Measurements from ENCODE around the gene ZNF438. TPM values are rescaled to one million over a fixed set of nuclear protein-coding genes. Genes with fewer than 3 reads are reported as not detected.

ZNF438 gene
- total RNA-seq, 2 donors from 2014 or later: 2.6 to 3.0 TPM

DNA sequence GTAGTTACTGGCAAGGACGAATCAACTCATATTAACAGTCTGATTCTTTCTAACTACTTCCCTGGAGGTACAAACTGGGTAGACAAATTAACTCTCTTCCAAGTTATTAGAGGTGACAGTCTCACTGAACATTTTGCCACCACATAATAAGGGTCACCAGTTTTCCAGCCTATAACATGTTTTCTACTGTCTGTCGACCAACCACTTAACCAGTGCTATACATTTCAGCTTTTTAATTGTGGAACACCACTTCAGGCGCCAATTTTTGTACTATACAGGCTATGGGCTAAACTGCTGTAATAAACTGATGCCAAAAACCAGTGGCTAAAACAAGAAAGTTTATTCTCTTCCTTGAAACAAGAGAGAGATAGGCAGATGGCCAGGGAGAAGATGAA lies 13.3 kb downstream of the ZNF438 start:
- H3K4me1 Mint-ChIP-seq: peaks cover 8% of the 10 kb centered on the region
- H3K27ac Mint-ChIP-seq: no peak overlapping the region
- H3K27me3 Mint-ChIP-seq (ENCODE audit: insufficient read depth): no peaks in the 10 kb centered on the region
- no peaks in the 10 kb centered on the region for H3K36me3 Mint-ChIP-seq (ENCODE audit: low read depth)
- peaks cover 6% of the 10 kb centered on the region for H3K4me1 ChIP-seq (ENCODE audit: control insufficient read depth, insufficient read depth, low read length)
- peaks cover under 1% of the 10 kb centered on the region for H3K9me3 Mint-ChIP-seq
- H3K36me3 ChIP-seq (ENCODE audit: control insufficient read depth, insufficient read depth, low read length): no peaks in the 10 kb centered on the region
- TF ChIP-seq, protein P1, sequence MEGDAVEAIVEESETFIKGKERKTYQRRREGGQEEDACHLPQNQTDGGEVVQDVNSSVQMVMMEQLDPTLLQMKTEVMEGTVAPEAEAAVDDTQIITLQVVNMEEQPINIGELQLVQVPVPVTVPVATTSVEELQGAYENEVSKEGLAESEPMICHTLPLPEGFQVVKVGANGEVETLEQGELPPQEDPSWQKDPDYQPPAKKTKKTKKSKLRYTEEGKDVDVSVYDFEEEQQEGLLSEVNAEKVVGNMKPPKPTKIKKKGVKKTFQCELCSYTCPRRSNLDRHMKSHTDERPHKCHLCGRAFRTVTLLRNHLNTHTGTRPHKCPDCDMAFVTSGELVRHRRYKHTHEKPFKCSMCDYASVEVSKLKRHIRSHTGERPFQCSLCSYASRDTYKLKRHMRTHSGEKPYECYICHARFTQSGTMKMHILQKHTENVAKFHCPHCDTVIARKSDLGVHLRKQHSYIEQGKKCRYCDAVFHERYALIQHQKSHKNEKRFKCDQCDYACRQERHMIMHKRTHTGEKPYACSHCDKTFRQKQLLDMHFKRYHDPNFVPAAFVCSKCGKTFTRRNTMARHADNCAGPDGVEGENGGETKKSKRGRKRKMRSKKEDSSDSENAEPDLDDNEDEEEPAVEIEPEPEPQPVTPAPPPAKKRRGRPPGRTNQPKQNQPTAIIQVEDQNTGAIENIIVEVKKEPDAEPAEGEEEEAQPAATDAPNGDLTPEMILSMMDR (conservative IDR thresholded peaks at IDR 0.05): no peak
- peak overlapping the region; percentile 93 for H3K27ac ChIP-seq (ENCODE audit: low read depth, low read length)
- no peak overlapping the region for H3K4me3 Mint-ChIP-seq
- no peaks in the 10 kb centered on the region for H3K9me3 ChIP-seq (ENCODE audit: control insufficient read depth, low read length)
- no peak overlapping the region for H3K4me3 ChIP-seq (ENCODE audit: low read length)
- no peaks in the 10 kb centered on the region for H3K27me3 ChIP-seq (ENCODE audit: control insufficient read depth, insufficient read depth, low read length, poor library complexity, severe bottlenecking)
- DNase-seq: no peak
- H3K9ac ChIP-seq (ENCODE audit: extremely low read depth, low read length, poor library complexity, severe bottlenecking): no peak overlapping the region
- 91 to 100% methylated on average over 2 to 3 of the region's 3 CpGs for WGBS, 2 experiments (ENCODE audit: insufficient coverage in 1 of 2, insufficient read length in 1 of 2)

- H3K27ac ChIP-seq (ENCODE audit: low read depth, low read length): no peak overlapping the region
- H3K4me3 Mint-ChIP-seq: no peak overlapping the region
- no peak overlapping the region for H3K27ac Mint-ChIP-seq
- DNase-seq: no peak
- no peak overlapping the region for H3K9ac ChIP-seq (ENCODE audit: extremely low read depth, low read length, poor library complexity, severe bottlenecking)
- H3K36me3 Mint-ChIP-seq (ENCODE audit: low read depth): no peaks in the 10 kb centered on the region
- no peaks in the 10 kb centered on the region for H3K27me3 Mint-ChIP-seq (ENCODE audit: insufficient read depth)
- H3K36me3 ChIP-seq (ENCODE audit: control insufficient read depth, insufficient read depth, low read length): no peaks in the 10 kb centered on the region
- H3K27me3 ChIP-seq (ENCODE audit: control insufficient read depth, insufficient read depth, low read length, poor library complexity, severe bottlenecking): no peaks in the 10 kb centered on the region
- TF ChIP-seq, protein P1 (conservative IDR thresholded peaks at IDR 0.05): no peak
- peaks cover 6% of the 10 kb centered on the region for H3K4me1 ChIP-seq (ENCODE audit: control insufficient read depth, insufficient read depth, low read length)
- 92 to 93% methylated on average over 4 of the region's 4 CpGs for WGBS, 2 experiments (ENCODE audit: insufficient coverage in 1 of 2, insufficient read length in 1 of 2)
- no peaks in the 10 kb centered on the region for H3K9me3 ChIP-seq (ENCODE audit: control insufficient read depth, low read length)
- H3K9me3 Mint-ChIP-seq: peaks cover 2% of the 10 kb centered on the region
- no peak overlapping the region for H3K4me3 ChIP-seq (ENCODE audit: low read length)
- peaks cover 8% of the 10 kb centered on the region for H3K4me1 Mint-ChIP-seq
Observed at GRCh38 chr10:31017534-31018355, 13.9 kb downstream of the ZNF438 start.

- TF ChIP-seq, protein P1 (conservative IDR thresholded peaks at IDR 0.05): no peak
- DNase-seq: no peak
- WGBS, 2 experiments (ENCODE audit: insufficient coverage in 1 of 2, insufficient read length in 1 of 2): 91 to 94% methylated on average over 5 to 6 of the region's 7 CpGs
- Mint-ChIP-seq H3K4me3 (no peak overlapping the region), H3K36me3 (ENCODE audit: low read depth) (no peaks in the 10 kb centered on the region), H3K27ac (no peak overlapping the region), H3K27me3 (ENCODE audit: insufficient read depth) (no peaks in the 10 kb centered on the region), H3K9me3 (peaks cover 2% of the 10 kb centered on the region), H3K4me1 (peaks cover 6% of the 10 kb centered on the region)
- H3K9ac ChIP-seq (ENCODE audit: extremely low read depth, low read length, poor library complexity, severe bottlenecking): no peak overlapping the region
- no peaks in the 10 kb centered on the region for H3K27me3 ChIP-seq (ENCODE audit: control insufficient read depth, insufficient read depth, low read length, poor library complexity, severe bottlenecking)
- H3K36me3 ChIP-seq (ENCODE audit: control insufficient read depth, insufficient read depth, low read length): no peaks in the 10 kb centered on the region
- H3K27ac ChIP-seq (ENCODE audit: low read depth, low read length): no peak overlapping the region
- no peaks in the 10 kb centered on the region for H3K9me3 ChIP-seq (ENCODE audit: control insufficient read depth, low read length)
- H3K4me3 ChIP-seq (ENCODE audit: low read length): no peak overlapping the region
- H3K4me1 ChIP-seq (ENCODE audit: control insufficient read depth, insufficient read depth, low read length): peaks cover 6% of the 10 kb centered on the region
Observed at GRCh38 chr10:31014161-31014875, 17.3 kb downstream of the ZNF438 start.
